ENCODE measurements around the gene ELL. TPM values are rescaled to one million over a fixed set of nuclear protein-coding genes. Genes with fewer than 3 reads are reported as not detected.
A peak's percentile ranks its signal among the peaks of the same experiment; 100 is the strongest.

ELL gene
- total and polyA plus RNA-seq, 9 of the 15 experiments (the other 6 are each of a cell fraction or from before 2014, with no cell fraction given), result 0.24 to 22.5 (median 4.1) TPM

DNA sequence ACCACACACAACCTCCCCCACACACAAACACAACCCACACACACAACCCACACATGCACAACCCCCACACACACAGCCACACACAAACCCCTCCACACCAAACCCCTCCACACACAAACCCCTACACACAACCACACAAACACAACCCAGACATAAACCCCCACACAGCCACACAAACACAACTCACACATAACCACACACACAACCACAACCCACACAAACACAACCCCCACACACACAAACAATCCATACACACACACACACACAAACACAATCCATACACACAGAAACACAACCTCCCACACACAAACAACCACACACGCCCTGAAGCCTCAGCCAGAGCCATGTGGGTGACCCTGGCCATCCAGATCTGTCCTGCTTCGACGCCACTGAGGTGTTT, 53.9 kb downstream of the ELL start (continued):
- TF ChIP-seq DACH1 (IDR thresholded peaks at IDR 0.05; ENCODE audit: partially characterized antibody), result no peak
- TF ChIP-seq, protein P1, sequence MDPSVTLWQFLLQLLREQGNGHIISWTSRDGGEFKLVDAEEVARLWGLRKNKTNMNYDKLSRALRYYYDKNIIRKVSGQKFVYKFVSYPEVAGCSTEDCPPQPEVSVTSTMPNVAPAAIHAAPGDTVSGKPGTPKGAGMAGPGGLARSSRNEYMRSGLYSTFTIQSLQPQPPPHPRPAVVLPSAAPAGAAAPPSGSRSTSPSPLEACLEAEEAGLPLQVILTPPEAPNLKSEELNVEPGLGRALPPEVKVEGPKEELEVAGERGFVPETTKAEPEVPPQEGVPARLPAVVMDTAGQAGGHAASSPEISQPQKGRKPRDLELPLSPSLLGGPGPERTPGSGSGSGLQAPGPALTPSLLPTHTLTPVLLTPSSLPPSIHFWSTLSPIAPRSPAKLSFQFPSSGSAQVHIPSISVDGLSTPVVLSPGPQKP (CRISPR knock-in tag; IDR thresholded peaks at IDR 0.05), result no peak
- no peak for TF ChIP-seq NFE2 (IDR thresholded peaks at IDR 0.05; ENCODE audit: low read depth)
- 0 out of 2 replicates have a peak, but pooled peaks have one; percentile 25 for TF ChIP-seq ARID1B (IDR thresholded peaks at IDR 0.05)
- TF ChIP-seq NFIX (CRISPR knock-in tag; IDR thresholded peaks at IDR 0.05; ENCODE audit: low read depth), result no peak
- TF ChIP-seq, protein P2, sequence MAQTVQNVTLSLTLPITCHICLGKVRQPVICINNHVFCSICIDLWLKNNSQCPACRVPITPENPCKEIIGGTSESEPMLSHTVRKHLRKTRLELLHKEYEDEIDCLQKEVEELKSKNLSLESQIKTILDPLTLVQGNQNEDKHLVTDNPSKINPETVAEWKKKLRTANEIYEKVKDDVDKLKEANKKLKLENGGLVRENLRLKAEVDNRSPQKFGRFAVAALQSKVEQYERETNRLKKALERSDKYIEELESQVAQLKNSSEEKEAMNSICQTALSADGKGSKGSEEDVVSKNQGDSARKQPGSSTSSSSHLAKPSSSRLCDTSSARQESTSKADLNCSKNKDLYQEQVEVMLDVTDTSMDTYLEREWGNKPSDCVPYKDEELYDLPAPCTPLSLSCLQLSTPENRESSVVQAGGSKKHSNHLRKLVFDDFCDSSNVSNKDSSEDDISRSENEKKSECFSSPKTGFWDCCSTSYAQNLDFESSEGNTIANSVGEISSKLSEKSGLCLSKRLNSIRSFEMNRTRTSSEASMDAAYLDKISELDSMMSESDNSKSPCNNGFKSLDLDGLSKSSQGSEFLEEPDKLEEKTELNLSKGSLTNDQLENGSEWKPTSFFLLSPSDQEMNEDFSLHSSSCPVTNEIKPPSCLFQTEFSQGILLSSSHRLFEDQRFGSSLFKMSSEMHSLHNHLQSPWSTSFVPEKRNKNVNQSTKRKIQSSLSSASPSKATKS (CRISPR knock-in tag; IDR thresholded peaks at IDR 0.05), result no peak
- TF ChIP-seq FOXA3 (CRISPR knock-in tag; conservative IDR thresholded peaks at IDR 0.05 in 1 of 2, IDR thresholded peaks at IDR 0.05 in 1 of 2), result no peak
- TF ChIP-seq, protein P3, sequence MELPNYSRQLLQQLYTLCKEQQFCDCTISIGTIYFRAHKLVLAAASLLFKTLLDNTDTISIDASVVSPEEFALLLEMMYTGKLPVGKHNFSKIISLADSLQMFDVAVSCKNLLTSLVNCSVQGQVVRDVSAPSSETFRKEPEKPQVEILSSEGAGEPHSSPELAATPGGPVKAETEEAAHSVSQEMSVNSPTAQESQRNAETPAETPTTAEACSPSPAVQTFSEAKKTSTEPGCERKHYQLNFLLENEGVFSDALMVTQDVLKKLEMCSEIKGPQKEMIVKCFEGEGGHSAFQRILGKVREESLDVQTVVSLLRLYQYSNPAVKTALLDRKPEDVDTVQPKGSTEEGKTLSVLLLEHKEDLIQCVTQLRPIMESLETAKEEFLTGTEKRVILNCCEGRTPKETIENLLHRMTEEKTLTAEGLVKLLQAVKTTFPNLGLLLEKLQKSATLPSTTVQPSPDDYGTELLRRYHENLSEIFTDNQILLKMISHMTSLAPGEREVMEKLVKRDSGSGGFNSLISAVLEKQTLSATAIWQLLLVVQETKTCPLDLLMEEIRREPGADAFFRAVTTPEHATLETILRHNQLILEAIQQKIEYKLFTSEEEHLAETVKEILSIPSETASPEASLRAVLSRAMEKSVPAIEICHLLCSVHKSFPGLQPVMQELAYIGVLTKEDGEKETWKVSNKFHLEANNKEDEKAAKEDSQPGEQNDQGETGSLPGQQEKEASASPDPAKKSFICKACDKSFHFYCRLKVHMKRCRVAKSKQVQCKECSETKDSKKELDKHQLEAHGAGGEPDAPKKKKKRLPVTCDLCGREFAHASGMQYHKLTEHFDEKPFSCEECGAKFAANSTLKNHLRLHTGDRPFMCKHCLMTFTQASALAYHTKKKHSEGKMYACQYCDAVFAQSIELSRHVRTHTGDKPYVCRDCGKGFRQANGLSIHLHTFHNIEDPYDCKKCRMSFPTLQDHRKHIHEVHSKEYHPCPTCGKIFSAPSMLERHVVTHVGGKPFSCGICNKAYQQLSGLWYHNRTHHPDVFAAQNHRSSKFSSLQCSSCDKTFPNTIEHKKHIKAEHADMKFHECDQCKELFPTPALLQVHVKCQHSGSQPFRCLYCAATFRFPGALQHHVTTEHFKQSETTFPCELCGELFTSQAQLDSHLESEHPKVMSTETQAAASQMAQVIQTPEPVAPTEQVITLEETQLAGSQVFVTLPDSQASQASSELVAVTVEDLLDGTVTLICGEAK (IDR thresholded peaks at IDR 0.05), result no peak
- TF ChIP-seq, protein P3 (CRISPR knock-in tag; IDR thresholded peaks at IDR 0.05), result no peak
- TF ChIP-seq NFIC (IDR thresholded peaks at IDR 0.05), result 0 out of 2 replicates have a peak, but pooled peaks have one; percentile 5
- TF ChIP-seq RUNX1 (IDR thresholded peaks at IDR 0.05; ENCODE audit: low read depth), result no peak
- TF ChIP-seq GABPB1 (CRISPR knock-in tag; IDR thresholded peaks at IDR 0.05), result no peak
- no peak for TF ChIP-seq ADNP (tag; IDR thresholded peaks at IDR 0.05)
- no peak for TF ChIP-seq BRF1 (IDR thresholded peaks at IDR 0.05; ENCODE audit: borderline replicate concordance, extremely low read depth, insufficient read length)
- TF ChIP-seq, protein P4, sequence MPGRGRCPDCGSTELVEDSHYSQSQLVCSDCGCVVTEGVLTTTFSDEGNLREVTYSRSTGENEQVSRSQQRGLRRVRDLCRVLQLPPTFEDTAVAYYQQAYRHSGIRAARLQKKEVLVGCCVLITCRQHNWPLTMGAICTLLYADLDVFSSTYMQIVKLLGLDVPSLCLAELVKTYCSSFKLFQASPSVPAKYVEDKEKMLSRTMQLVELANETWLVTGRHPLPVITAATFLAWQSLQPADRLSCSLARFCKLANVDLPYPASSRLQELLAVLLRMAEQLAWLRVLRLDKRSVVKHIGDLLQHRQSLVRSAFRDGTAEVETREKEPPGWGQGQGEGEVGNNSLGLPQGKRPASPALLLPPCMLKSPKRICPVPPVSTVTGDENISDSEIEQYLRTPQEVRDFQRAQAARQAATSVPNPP (IDR thresholded peaks at IDR 0.05; ENCODE audit: borderline replicate concordance, insufficient read depth, insufficient read length), result no peak
